NOMO-1 (cell line): Measurements from ENCODE around the gene MYT1.
"Not testable (repeated sequence)": the region's sequence is repeated elsewhere in the genome, so short reads cannot be mapped to it uniquely, and the experiment has no call there.

Source experiments
- DNase-seq, 2 experiments: peaks; one replicate each; lab custom pipeline; 2025; ENCODE audit not compliant: unreplicated experiment in 2 of 2; lab: John Stamatoyannopoulos, UW

MYT1 gene

DNA sequence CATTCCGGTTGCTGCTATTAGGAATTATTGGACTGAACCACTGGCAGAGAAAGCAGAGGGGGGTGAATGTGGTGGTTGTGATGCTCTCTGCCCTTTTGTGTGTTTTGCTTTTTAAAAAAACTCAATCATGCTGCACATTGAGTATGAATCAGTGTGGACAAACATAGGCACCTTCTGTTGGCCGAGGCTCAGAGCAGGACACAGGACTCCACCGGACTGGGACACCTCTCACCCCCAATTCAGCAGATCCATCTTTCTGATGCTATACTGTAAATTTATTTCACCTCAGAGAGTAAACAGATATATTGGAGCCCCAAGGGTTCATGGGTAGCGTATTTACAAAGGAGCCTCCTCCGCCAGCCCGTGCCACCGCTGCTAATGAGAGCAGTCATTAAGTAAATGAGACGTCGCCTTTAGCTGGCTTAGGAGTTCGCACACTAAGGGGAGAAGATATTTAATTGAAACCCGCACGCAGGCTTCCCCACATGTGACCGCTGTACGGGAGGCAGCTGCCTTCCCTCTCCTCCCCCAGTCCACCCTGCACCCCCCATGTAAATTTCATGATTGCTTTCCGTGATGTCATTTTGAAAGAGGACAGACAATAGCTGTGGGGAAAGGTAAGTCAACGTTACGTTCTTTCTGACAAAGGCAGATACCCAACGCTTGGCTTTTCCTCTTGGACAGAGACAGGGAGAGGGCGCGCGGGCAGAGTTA, at the start of gene MYT1:
Gene MYT1, plus strand, starts transcription at position 330 of the 714 bp plus-strand sequence. CDS start 34,410 bp downstream, outside the sequence.
- DNase-seq, result no peak

DNA sequence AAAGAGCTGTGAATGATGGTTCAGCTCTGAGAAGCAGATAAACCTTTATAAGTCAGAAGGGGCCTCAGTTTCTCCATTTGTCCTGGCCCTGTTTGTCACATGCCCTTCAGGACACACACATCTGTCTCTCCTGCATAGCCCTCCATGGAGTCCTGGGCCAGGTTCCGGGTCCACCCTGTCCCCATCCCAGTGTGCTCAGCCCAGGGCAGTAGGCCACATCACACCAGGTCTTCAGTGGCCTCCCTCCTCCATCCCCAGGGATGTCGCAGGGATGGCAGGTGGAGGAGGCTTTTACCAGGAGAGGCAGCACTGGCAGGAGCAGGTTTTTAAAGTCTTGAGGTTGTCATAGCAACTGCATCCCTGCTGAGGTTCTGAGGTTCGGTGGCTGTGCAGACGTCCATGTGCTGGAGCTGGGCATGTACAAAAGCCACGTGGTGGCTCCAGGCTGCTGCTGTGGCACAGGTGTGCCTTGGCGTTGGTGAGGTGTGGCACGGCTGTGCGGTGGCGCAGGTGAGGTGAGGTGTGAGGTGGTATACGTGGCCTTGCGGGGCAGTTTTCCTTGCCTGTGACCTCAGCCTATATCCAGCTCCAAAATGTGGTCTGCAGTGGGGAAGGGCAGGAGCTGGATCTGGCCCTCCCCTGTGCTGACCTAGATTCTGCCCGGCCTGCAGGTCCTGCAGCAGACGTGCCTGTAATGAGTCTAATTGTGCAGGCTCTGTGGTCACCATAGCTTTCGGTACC, 48.9 kb upstream of the MYT1 start:
- DNase-seq, result no peak

- DNase-seq, result no peak
Measured at GRCh38 chr20:64116016-64116415, 48.2 kb upstream of the MYT1 start.

- no peak for DNase-seq
Measured at GRCh38 chr20:64116541-64117431, 47.5 kb upstream of the MYT1 start.

DNA sequence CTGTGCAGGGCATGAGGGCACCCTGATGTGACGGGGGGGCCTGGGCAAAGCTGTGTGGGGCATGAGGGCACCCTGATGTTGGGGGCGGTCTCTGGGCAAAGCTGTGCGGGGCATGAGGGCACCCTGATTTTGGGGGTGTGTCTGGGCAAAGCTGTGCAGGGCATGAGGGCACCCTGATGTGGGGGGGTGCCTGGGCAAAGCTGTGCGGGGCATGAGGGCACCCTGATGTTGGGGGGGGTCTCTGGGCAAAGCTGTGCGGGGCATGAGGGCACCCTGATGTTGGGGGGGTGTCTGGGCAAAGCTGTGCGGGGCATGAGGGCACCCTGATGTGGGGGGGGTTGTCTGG, 46.8 kb upstream of the MYT1 start:
- not testable (repeated sequence) for DNase-seq

GRCh38 chr20:64119301-64119680, 45.0 kb upstream of the MYT1 start:
- no peak for DNase-seq

DNA sequence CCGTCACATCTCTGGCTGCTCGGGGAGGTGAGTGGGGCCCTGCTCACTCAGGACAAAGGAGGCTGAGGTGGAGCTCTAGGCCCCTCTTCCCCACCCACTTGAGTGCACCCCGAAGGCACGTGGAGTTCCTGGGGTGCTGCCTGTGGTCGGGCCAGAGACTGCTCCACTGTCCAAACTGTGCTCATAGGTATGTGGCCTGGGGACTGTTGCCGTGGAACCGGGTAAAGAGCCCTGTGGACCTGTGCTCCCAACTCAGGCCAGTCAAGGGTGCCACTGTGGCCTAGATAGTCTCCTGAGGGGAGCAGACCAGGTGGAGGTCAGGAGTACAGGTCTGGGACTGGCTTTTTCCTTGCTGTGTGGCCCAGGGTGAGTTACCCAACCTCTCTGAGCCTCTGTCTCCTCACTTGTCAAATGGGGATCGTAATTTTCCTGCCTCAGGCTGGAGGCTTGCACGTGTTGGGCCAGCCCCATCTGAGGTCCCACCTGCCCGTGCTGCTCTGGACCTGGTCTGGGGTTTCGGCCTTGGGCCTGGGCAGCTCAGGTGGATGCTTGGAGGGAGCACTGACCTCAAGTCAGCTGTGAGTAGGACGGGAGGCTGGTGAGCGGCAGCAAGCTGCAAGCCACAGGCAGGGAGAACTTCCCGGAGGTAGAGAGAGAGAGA, 44.4 kb upstream of the MYT1 start:
- no peak for DNase-seq

GRCh38 chr20:64121586-64121985, 42.7 kb upstream of the MYT1 start:
- DNase-seq, result no peak

DNA sequence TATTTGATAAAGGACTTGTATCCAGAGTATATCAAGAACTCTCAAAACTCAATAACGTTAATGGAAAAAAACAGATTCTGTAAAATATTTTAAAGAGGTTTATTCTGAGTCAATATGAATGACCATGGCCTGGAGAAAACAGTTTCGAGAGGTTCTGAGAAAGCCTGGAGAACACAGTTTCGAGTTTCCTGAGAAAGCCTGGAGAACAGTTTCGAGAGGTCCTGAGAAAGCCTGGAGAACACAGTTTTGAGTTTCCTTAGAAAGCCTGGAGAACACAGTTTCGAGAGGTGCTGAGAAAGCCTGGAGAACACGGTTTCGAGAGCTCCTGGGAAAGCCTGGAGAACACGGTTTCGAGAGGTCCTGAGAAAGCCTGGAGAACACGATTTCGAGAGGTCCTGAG, 41.3 kb upstream of the MYT1 start:
- not testable (repeated sequence) for DNase-seq

- DNase-seq, result not testable (repeated sequence)
Measured at GRCh38 chr20:64123517-64123916, 40.7 kb upstream of the MYT1 start.

DNA sequence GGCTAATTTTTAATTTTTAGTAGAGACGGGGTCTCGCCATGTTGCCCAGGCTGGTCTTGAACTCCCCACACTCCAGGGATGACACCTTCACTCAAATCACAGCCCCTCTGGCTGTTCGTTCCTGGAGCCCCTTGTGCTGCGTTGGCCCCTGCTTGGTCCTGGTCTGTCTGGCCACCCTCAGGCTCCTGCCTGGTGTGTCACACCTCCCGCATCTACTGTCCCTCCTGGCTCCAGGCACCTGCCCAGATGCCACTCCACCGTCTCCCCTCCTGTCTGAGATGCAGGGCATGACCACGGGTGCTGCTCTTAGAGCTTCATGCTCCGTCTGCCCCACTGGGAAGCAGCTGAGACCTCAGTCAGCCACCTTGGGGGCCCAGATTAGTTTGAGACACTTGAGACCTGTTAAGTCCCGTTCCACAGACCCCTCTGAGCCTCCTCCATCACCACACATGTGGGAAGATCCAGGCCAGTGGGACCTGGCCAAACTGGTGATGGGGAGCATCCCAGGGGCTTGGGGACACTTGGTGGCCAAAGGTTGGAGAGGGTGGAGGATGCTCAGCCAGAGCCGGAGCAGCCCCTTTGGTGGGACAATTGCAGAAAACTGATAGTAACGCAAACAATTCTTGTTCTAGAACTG, 35.0 kb upstream of the MYT1 start:
- DNase-seq, result no peak

GRCh38 chr20:64130271-64130670, 34.0 kb upstream of the MYT1 start:
- DNase-seq, result no peak

DNA sequence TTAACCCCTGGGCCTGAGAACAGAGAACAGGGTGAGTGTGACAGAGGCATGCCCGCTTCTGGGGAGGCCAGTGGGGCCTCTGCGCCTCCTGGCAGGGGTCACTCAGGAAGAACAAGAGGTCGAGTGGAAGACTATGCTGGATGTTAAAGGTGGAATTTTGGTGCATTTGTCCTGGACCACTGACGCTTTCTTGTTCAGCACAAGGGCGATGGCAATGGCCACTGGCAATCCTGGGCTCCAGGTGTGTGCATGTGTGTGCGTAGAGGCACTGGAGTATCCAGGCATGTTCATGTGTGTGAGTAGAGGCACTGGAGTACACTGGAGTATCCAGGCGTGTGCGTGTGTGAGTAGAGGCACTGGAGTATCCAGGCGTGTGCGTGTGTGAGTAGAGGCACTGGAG, 33.4 kb upstream of the MYT1 start:
- no peak for DNase-seq

DNA sequence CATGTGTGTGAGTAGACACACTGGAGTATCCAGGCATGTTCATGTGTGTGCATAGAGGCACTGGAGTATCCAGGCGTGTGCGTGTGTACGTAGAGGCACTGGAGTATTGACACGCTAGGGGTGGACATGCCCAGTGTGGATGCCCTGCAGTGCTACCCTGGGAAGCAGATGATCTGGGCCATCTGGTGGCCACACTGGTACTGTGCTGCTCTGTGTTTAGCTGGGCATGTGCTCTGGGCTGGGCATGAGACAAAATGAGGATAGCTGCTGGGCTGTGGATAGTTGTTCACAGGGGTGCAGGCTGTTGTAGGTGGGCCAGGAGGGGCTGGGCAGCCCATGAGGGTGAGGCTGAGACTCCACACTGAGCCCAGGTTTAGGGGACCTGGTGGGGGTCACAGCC, 32.8 kb upstream of the MYT1 start:
- DNase-seq, result no peak

DNA sequence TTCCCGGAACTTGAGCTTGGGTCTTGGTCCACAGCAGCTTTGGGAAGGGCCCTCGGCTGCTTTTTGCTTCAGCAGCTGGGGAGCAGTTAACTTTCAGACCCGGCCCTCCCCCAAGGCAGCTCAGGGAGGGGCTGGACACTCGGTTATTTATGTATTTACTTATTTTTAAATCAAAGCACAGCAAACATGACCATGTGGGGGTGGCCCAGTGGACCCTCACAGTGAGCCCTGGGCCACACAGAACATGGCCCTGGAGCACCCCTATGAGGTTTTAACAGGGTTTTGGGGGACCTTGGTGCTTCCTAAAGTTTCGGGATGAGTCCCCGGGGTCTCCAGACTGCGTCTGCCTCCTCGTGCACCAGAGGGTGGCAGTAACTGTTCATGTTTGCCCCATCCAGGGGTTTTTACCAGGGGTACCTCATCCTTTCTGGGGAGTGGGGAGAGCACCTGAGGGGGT, 30.3 kb upstream of the MYT1 start:
- no peak for DNase-seq

DNA sequence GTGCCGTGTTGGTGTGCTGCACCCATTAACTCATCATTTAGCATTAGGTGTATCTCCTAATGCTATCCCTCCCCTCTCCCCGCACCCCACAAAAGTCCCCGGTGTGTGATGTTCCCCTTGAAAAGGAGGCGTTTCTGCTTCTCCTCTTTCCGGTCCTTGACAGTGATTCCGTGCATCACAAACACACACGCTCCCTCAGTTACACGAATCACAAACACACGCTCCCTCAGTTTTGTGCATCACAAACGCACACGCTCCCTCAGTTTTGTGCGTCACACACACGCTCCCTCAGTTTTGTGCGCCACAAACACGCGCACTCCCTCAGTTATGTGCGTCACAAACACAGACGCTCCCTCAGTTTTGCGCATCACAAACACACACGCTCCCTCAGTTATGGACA, 29.5 kb upstream of the MYT1 start:
- DNase-seq, result not testable (repeated sequence)

DNA sequence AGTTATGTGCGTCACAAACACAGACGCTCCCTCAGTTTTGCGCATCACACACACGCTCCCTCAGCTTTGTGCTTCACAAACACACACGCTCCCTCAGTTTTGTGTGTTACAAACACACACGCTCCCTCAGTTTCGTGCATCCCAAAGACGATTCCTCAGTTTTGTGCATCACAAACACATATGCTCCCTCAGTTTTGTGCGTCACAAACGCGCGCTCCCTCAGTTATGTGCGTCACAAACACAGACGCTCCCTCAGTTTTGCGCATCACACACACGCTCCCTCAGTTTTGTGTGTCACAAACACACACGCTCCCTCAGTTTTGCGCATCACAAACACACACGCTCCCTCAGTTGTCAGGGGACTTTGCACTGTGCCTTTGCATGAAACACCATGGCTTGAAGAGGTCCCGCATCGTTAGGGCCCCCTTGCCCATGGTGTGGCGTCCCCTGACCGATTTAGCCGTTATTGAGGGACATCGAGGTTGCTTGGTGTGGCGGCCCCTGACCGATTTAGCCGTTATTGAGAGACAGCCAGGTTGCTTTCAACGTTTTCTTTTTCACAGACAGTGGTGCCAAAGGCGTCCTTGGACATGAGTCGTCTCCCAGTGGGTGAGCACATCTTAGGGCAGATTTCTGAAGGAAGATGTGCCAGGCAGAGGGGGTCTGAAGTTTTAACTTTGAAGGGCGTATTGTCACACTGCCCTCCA, 28.1 kb upstream of the MYT1 start:
- DNase-seq, result no peak

GRCh38 chr20:64137598-64138031, 26.6 kb upstream of the MYT1 start:
- no peak for DNase-seq

GRCh38 chr20:64138276-64138815, 25.9 kb upstream of the MYT1 start:
- DNase-seq, result no peak
